GM23338 (cell line): ENCODE measurements around the gene SLC37A1. TPM values are rescaled to one million over a fixed set of nuclear protein-coding genes. Genes with fewer than 3 reads are reported as not detected.

Experiments
- ATAC-seq: fragments of 200-7000 bp; cut with Tn5 transposase; 3 replicates; pipeline ENCODE4 v1.9.1; 2020
- DNase-seq: peaks from one replicate; pipeline ENCODE4 v3.0.0-alpha.2; 2015; ENCODE audit warnings: low spot score
- H2AFZ ChIP-seq: fragments of 200-600 bp; sonication (generic); 2 replicates; pipeline ENCODE4 v1.8.0; 2016; ENCODE audit warnings: antibody characterized with exemption, mild to moderate bottlenecking, moderate library complexity
- H3F3A ChIP-seq: fragments of 200-600 bp; sonication (generic); replicated peaks from 2 replicates; pipeline ENCODE4 v1.8.0; 2017; ENCODE audit warnings: antibody characterized with exemption, mixed run types, low read depth
- H3K27ac ChIP-seq: fragments of 200-600 bp; sonication (generic); 2 replicates; pipeline ENCODE4 v1.6.1; 2016; ENCODE audit warnings: low read depth
- H3K27me3 ChIP-seq: fragments of 200-600 bp; sonication (generic); 2 replicates; pipeline ENCODE4 v1.8.0; 2016; ENCODE audit warnings: mild to moderate bottlenecking, mixed run types, moderate library complexity; ENCODE audit not compliant: insufficient read depth
- H3K36me3 ChIP-seq: fragments of 200-600 bp; sonication (generic); 2 replicates; pipeline ENCODE4 v1.8.0; 2016; ENCODE audit warnings: mild to moderate bottlenecking; ENCODE audit not compliant: insufficient read depth
- H3K4me1 ChIP-seq: fragments of 200-600 bp; sonication (generic); 2 replicates; pipeline ENCODE4 v1.8.0; 2016; ENCODE audit warnings: mild to moderate bottlenecking, moderate library complexity; ENCODE audit not compliant: insufficient read depth
- H3K4me2 ChIP-seq: fragments of 200-600 bp; sonication (generic); 2 replicates; pipeline ENCODE4 v1.7.1; 2017; ENCODE audit warnings: mixed run types
- H3K4me3 ChIP-seq: fragments of 200-600 bp; sonication (generic); 2 replicates; pipeline ENCODE4 v1.6.1; 2016; ENCODE audit warnings: mixed run types
- H3K79me2 ChIP-seq: fragments of 200-600 bp; sonication (generic); replicated peaks from 2 replicates; pipeline ENCODE4 v1.8.0; 2017; ENCODE audit warnings: mild to moderate bottlenecking; ENCODE audit not compliant: insufficient read depth
- H3K9me2 ChIP-seq: fragments of 200-600 bp; sonication (generic); 2 replicates; pipeline ENCODE4 v1.8.0; 2017; ENCODE audit not compliant: insufficient read depth
- H4K20me1 ChIP-seq: fragments of 200-600 bp; sonication (generic); replicated peaks from 2 replicates; pipeline ENCODE4 v1.8.0; 2017; ENCODE audit warnings: mild to moderate bottlenecking; ENCODE audit not compliant: insufficient read depth
- H3K27ac Mint-ChIP-seq: 2 replicates; pipeline ENCODE4 v1.8.0; 2020; ENCODE audit warnings: inconsistent platforms, mild to moderate bottlenecking, moderate library complexity, mixed read lengths
- H3K27me3 Mint-ChIP-seq: 3 replicates; pipeline ENCODE4 v1.8.0; 2022; ENCODE audit warnings: low read depth, mild to moderate bottlenecking, moderate library complexity, mixed read lengths, inconsistent platforms; ENCODE audit not compliant: insufficient read depth, poor library complexity
- H3K36me3 Mint-ChIP-seq: 3 replicates; pipeline ENCODE4 v1.8.0; 2021; ENCODE audit warnings: low read depth, mild to moderate bottlenecking, inconsistent platforms, moderate library complexity, mixed read lengths
- H3K4me1 Mint-ChIP-seq: 3 replicates; pipeline ENCODE4 v1.8.0; 2020; ENCODE audit warnings: mild to moderate bottlenecking, inconsistent platforms, mixed read lengths
- H3K4me3 Mint-ChIP-seq: 3 replicates; pipeline ENCODE4 v1.8.0; 2021; ENCODE audit warnings: moderate library complexity, mild to moderate bottlenecking, inconsistent platforms, mixed read lengths
- H3K9me3 Mint-ChIP-seq: 3 replicates; pipeline ENCODE4 v1.8.0; 2020; ENCODE audit warnings: moderate library complexity, mild to moderate bottlenecking, inconsistent platforms, mixed read lengths
- CTCF ChIP-seq, 2 experiments: fragments of 200-600 bp in 1 of 2; sonication (generic) in 1 of 2; conservative IDR thresholded peaks; 2 replicates each; pipeline versions ENCODE4 v1.5.1 to v1.6.1; 2016 to 2017; ENCODE audit warnings: antibody characterized with exemption in 2 of 2, low read depth in 2 of 2, mild to moderate bottlenecking in 2 of 2, moderate library complexity in 1 of 2
- ETS1 ChIP-seq: IDR thresholded peaks from 2 replicates; pipeline ENCODE4 v1.6.1; 2016; ENCODE audit warnings: antibody characterized with exemption
- EZH2 ChIP-seq: fragments of 200-600 bp; sonication (generic); IDR thresholded peaks from one replicate; pipeline ENCODE4 v1.8.0; 2017; ENCODE audit warnings: antibody characterized with exemption, mild to moderate bottlenecking, low read depth; ENCODE audit not compliant: unreplicated experiment
- JUNB ChIP-seq: IDR thresholded peaks from one replicate; pipeline ENCODE4 v1.6.1; 2016; ENCODE audit warnings: antibody characterized with exemption; ENCODE audit not compliant: unreplicated experiment
- POLR2AphosphoS5 ChIP-seq: IDR thresholded peaks from 2 replicates; pipeline ENCODE4 v1.6.1; 2016; ENCODE audit warnings: antibody characterized with exemption, low read depth
- REST ChIP-seq: IDR thresholded peaks from one replicate; pipeline ENCODE4 v1.6.1; 2018; ENCODE audit warnings: antibody characterized with exemption; ENCODE audit not compliant: unreplicated experiment
- STAT1 ChIP-seq: IDR thresholded peaks from one replicate; pipeline ENCODE4 v1.6.1; 2016; ENCODE audit warnings: antibody characterized with exemption; ENCODE audit not compliant: unreplicated experiment
- ZNF114 ChIP-seq: fragments of 250-450 bp; sonication (Bioruptor Pico); IDR thresholded peaks from 2 replicates; pipeline ENCODE4 v1.5.0; 2020; ENCODE audit warnings: mild to moderate bottlenecking, moderate library complexity
- polyA plus RNA-seq: library from polyadenylated mRNA; unstranded; fragments of >200 nt; fragmentation: Nextera tagmentation; extraction: Ambion mirVana; gene quantifications from 2 replicates; pipeline ENCODE4 v1.2.1, GENCODE V29; 2016
- total RNA-seq: library from RNA; depleted of rRNA; stranded (reverse); fragments of >200 nt; shearing (Covaris generic); gene quantifications from 2 replicates; pipeline ENCODE4 v1.2.3, GENCODE V29; 2014

SLC37A1 gene
- total and polyA plus RNA-seq, 2 experiments from 2014 or later, result 14.0 to 30.3 TPM

GRCh38 chr21:42547906-42548365, 34.3 kb downstream of the SLC37A1 start:
- DNase-seq (no peak), ATAC-seq (no peak)
- peaks cover 7% of the 10 kb centered on the region; the same call in 1 of the 2 replicates for H3K9me2 ChIP-seq
- H3K27me3 ChIP-seq, result no peaks in the 10 kb centered on the region
- no peaks in the 10 kb centered on the region for H3F3A ChIP-seq
- peaks cover under 1% of the 10 kb centered on the region; the same call in 1 of the 2 replicates for H3K36me3 ChIP-seq
- peaks cover 33% of the 10 kb centered on the region for H3K4me1 Mint-ChIP-seq
- no peak overlapping the region for H3K4me2 ChIP-seq
- H3K36me3 Mint-ChIP-seq, result peaks cover 79% of the 10 kb centered on the region
- no peak overlapping the region for H3K27ac ChIP-seq
- no peaks in the 10 kb centered on the region for H4K20me1 ChIP-seq
- H3K4me3 ChIP-seq, result no peak overlapping the region
- no peak overlapping the region for H3K27ac Mint-ChIP-seq
- H3K79me2 ChIP-seq, result no peaks in the 10 kb centered on the region
- peaks cover 16% of the 10 kb centered on the region for H3K9me3 Mint-ChIP-seq
- H3K4me3 Mint-ChIP-seq, result no peak overlapping the region
- no peak overlapping the region for H2AFZ ChIP-seq
- peaks cover 3% of the 10 kb centered on the region for H3K27me3 Mint-ChIP-seq
- TF ChIP-seq EZH2, result no peak
- no peak for TF ChIP-seq REST
- no peak for TF ChIP-seq ZNF114
- H3K4me1 ChIP-seq, result peaks cover 10% of the 10 kb centered on the region

GRCh38 chr21:42548687-42549406, 35.2 kb downstream of the SLC37A1 start:
- H3K4me3 Mint-ChIP-seq, result no peak overlapping the region
- Histone ChIP-seq H3K9me2 (peaks cover 7% of the 10 kb centered on the region; the same call in 1 of the 2 replicates), H3K36me3 (no peaks in the 10 kb centered on the region; the same call in 1 of the 2 replicates), H3K27ac (no peak overlapping the region), H3F3A (no peaks in the 10 kb centered on the region), H3K4me2 (no peak overlapping the region), H3K79me2 (no peaks in the 10 kb centered on the region), H2AFZ (no peak overlapping the region), H3K27me3 (no peaks in the 10 kb centered on the region), H4K20me1 (no peaks in the 10 kb centered on the region), H3K4me3 (no peak overlapping the region), H3K4me1 (peaks cover 19% of the 10 kb centered on the region)
- peaks cover 16% of the 10 kb centered on the region for H3K9me3 Mint-ChIP-seq
- peaks cover 3% of the 10 kb centered on the region for H3K27me3 Mint-ChIP-seq
- ATAC-seq (no peak), DNase-seq (no peak)
- 0 out of 2 replicates have a peak overlapping the region, but pooled peaks have one; percentile 57 for H3K27ac Mint-ChIP-seq
- peaks cover 70% of the 10 kb centered on the region for H3K36me3 Mint-ChIP-seq
- peaks cover 42% of the 10 kb centered on the region for H3K4me1 Mint-ChIP-seq
- TF ChIP-seq POLR2AphosphoS5 (no peak), REST (no peak), CTCF (conservative IDR thresholded peaks at IDR 0.05; ENCODE audit: low read depth in 2 of 2) (no peak), STAT1 (no peak), ETS1 (no peak), EZH2 (no peak), JUNB (no peak)
